HL-60 (cell line): ENCODE measurements around the gene CLSTN2.

Source experiments
- DNase-seq, 2 experiments: peaks; one replicate each; pipeline ENCODE4 v3.0.0-alpha.2; 2010 to 2020; ENCODE audit warnings: low read depth in 1 of 2, low spot score in 1 of 2
- H3K27ac ChIP-seq: fragments of 250-450 bp; sonication (Bioruptor Pico); replicated peaks from 2 replicates; pipeline ENCODE4 v1.5.1; 2020; ENCODE audit warnings: mild to moderate bottlenecking, moderate library complexity
- H3K27me3 ChIP-seq: fragments of 250-450 bp; sonication (Bioruptor Pico); 2 replicates; pipeline ENCODE4 v1.5.1; 2021; ENCODE audit warnings: mild to moderate bottlenecking, moderate library complexity; ENCODE audit not compliant: insufficient read depth, poor library complexity, severe bottlenecking
- H3K4me3 ChIP-seq: replicated peaks from 2 replicates; pipeline ENCODE4 v1.5.1; 2011; ENCODE audit warnings: mild to moderate bottlenecking, control low read depth, low read length; ENCODE audit not compliant: insufficient read depth
- CTCF ChIP-seq: IDR thresholded peaks from one replicate; pipeline ENCODE4 v1.5.1; 2011; ENCODE audit warnings: low read length, control low read depth, inconsistent platforms; ENCODE audit not compliant: insufficient read depth
- GABPA ChIP-seq: IDR thresholded peaks from 2 replicates; pipeline ENCODE4 v1.6.1; 2012; ENCODE audit warnings: low read depth
- POLR2AphosphoS5 ChIP-seq: IDR thresholded peaks from 2 replicates; pipeline ENCODE4 v1.6.1; 2012; ENCODE audit warnings: low read depth
- REST ChIP-seq: IDR thresholded peaks from 2 replicates; pipeline ENCODE4 v1.6.1; 2012; ENCODE audit warnings: low read depth; ENCODE audit not compliant: insufficient replicate concordance
- SPI1 ChIP-seq: IDR thresholded peaks from 2 replicates; pipeline ENCODE4 v1.6.1; 2012; ENCODE audit warnings: low read depth, mild to moderate bottlenecking, borderline replicate concordance

The CLSTN2 gene

GRCh38 chr3:140177943-140178342 lies 243.0 kb downstream of the CLSTN2 start:
- Histone ChIP-seq H3K27ac (no peak overlapping the region), H3K27me3 (no peaks in the 10 kb centered on the region), H3K4me3 (no peak overlapping the region)
- no peak for DNase-seq
- TF ChIP-seq POLR2AphosphoS5 (no peak), SPI1 (no peak), GABPA (no peak), CTCF (no peak), REST (no peak)

GRCh38 chr3:140178482-140178881 lies 243.5 kb downstream of the CLSTN2 start:
- DNase-seq = no peak
- Histone ChIP-seq H3K27me3 (no peaks in the 10 kb centered on the region), H3K4me3 (no peak overlapping the region), H3K27ac (no peak overlapping the region)
- TF ChIP-seq POLR2AphosphoS5 = no peak
- no peak for TF ChIP-seq GABPA
- TF ChIP-seq SPI1 = no peak

GRCh38 chr3:140180603-140181002 lies 245.6 kb downstream of the CLSTN2 start:
- no peak overlapping the region for H3K27ac ChIP-seq
- no peak for DNase-seq
- no peak for TF ChIP-seq REST
- no peak for TF ChIP-seq CTCF
- TF ChIP-seq SPI1 = no peak
- no peak for TF ChIP-seq POLR2AphosphoS5
- TF ChIP-seq GABPA = no peak

GRCh38 chr3:140185375-140185774 lies 250.4 kb downstream of the CLSTN2 start:
- Histone ChIP-seq H3K27ac (no peak overlapping the region), H3K4me3 (no peak overlapping the region), H3K27me3 (no peaks in the 10 kb centered on the region)
- no peak for DNase-seq
- TF ChIP-seq CTCF = no peak
- no peak for TF ChIP-seq GABPA
- no peak for TF ChIP-seq REST
- no peak for TF ChIP-seq SPI1
- no peak for TF ChIP-seq POLR2AphosphoS5

More at GRCh38 chr3:140180603-140181002, 245.6 kb downstream of the CLSTN2 start:
- Histone ChIP-seq H3K27me3 (no peaks in the 10 kb centered on the region), H3K4me3 (no peak overlapping the region)
